ENCODE results near the gene DAP.

DAP gene

DNA sequence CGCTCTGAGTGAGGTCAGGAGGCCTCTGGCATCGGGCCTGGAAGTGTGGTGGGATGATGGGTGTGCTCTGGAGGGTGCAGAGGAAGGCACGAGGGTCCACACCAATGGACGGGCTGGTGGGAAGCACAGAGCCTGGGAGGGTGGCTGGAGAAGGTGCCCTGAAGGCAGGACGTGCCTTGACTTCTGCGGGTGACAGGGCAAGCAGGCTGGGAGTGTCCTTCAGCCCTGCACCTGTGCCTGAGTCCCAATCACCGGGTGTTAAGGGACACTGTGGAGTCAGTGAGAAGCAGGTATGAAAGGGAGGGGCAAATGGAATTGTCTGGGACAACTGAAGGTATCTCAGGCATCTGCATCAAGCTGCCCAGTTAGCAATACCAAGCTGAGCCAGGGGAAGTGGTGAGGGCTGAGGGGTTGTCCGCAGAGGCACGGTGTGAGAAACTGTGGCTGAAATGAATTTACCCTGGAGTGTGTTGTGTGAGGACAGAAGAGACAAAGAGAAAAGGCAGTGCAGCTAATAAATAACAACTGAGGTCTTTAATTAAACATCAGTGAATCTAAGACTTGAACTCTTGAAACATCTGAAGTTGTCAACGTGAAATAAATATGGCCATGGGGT, 50.4 kb downstream of the DAP start:
- Histone ChIP-seq H3K27ac (ENCODE audit: low read length) (no peak overlapping the region), H3K36me3 (ENCODE audit: insufficient read depth, low read length) (peaks cover 46% of the 10 kb centered on the region), H3K79me2 (ENCODE audit: insufficient read depth, low read length) (peaks cover 30% of the 10 kb centered on the region), H3K9me3 (ENCODE audit: insufficient read depth, low read length, severe bottlenecking) (no peaks in the 10 kb centered on the region), H3K4me3 (ENCODE audit: low read depth in 1 of 2, low read length in 2 of 2) (no peak overlapping the region), H3K27me3 (ENCODE audit: insufficient read depth, low read length, poor library complexity) (no peaks in the 10 kb centered on the region), H3K9ac (ENCODE audit: low read depth, low read length) (no peak overlapping the region), H4K20me1 (ENCODE audit: insufficient read depth, low read length) (peaks cover 33% of the 10 kb centered on the region), H2AFZ (ENCODE audit: low read depth, low read length) (no peak overlapping the region), H3K4me1 (ENCODE audit: insufficient read depth, low read length) (no peaks in the 10 kb centered on the region), H3K4me2 (ENCODE audit: insufficient read depth, low read length) (no peak overlapping the region)
- no peak for DNase-seq
- no peak for ATAC-seq (ENCODE audit: insufficient read depth, low read depth)
- no peak for TF ChIP-seq EZH2 (IDR thresholded peaks at IDR 0.05; ENCODE audit: borderline replicate concordance, low read depth, low read length, severe bottlenecking)
- no peak for TF ChIP-seq CTCF (IDR thresholded peaks at IDR 0.05; ENCODE audit: borderline replicate concordance, extremely low read depth, low read length, poor library complexity, severe bottlenecking)

DNA sequence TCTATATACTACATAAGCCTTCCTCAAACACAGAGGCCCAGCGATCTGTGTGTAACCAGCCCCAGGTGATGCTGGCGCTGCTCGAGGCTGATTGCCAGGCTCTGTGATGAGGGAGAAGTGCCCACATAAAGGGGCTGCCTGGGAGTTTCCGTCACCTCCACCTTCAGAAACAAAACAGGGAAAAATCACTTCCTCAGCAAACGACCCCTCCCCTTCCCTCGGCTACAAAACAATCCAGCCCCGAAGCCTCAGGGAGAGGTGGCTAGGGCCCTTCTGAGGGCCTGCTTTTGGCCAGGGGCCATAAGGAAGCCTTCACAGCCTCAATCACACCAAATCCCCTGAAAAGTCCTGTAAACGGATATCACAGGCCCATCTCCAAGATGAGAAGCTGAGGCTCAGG, 51.1 kb downstream of the DAP start:
- DNase-seq (no peak), ATAC-seq (ENCODE audit: insufficient read depth, low read depth) (no peak)
- Histone ChIP-seq H3K9me3 (ENCODE audit: insufficient read depth, low read length, severe bottlenecking) (no peaks in the 10 kb centered on the region), H3K4me3 (ENCODE audit: low read depth in 1 of 2, low read length in 2 of 2) (no peak overlapping the region), H3K9ac (ENCODE audit: low read depth, low read length) (no peak overlapping the region), H3K4me1 (ENCODE audit: insufficient read depth, low read length) (no peaks in the 10 kb centered on the region), H2AFZ (ENCODE audit: low read depth, low read length) (no peak overlapping the region), H3K36me3 (ENCODE audit: insufficient read depth, low read length) (peaks cover 43% of the 10 kb centered on the region), H3K4me2 (ENCODE audit: insufficient read depth, low read length) (no peak overlapping the region), H3K27ac (ENCODE audit: low read length) (no peak overlapping the region), H3K27me3 (ENCODE audit: insufficient read depth, low read length, poor library complexity) (no peaks in the 10 kb centered on the region), H4K20me1 (ENCODE audit: insufficient read depth, low read length) (peaks cover 37% of the 10 kb centered on the region), H3K79me2 (ENCODE audit: insufficient read depth, low read length) (peaks cover 34% of the 10 kb centered on the region)
- TF ChIP-seq CTCF (IDR thresholded peaks at IDR 0.05; ENCODE audit: borderline replicate concordance, extremely low read depth, low read length, poor library complexity, severe bottlenecking) (no peak), EZH2 (IDR thresholded peaks at IDR 0.05; ENCODE audit: borderline replicate concordance, low read depth, low read length, severe bottlenecking) (no peak)

DNA sequence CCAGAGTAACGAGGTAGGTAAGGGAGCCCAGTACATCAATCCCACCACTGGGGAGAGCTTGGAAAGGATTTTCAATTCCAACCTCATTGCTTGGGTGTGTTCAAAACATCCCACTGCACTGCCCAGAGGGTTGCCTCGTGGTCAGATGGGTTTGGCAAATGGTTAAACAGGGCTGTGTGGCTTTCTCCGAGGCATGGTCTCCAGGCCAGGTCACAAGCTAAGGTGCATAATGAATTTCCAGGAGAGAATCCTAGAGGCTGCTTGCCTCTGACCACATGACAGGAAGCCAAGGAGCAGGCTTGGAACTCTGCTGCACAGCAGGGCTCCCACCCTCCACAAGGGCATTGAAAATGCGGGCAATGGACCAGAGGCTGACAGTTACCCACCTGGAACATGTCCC, 51.6 kb downstream of the DAP start:
- peaks cover 38% of the 10 kb centered on the region for H3K36me3 ChIP-seq (ENCODE audit: insufficient read depth, low read length)
- no peaks in the 10 kb centered on the region for H3K4me1 ChIP-seq (ENCODE audit: insufficient read depth, low read length)
- peaks cover 42% of the 10 kb centered on the region for H4K20me1 ChIP-seq (ENCODE audit: insufficient read depth, low read length)
- ATAC-seq (ENCODE audit: insufficient read depth, low read depth) (no peak), DNase-seq (no peak)
- H3K9ac ChIP-seq (ENCODE audit: low read depth, low read length), result no peak overlapping the region
- no peaks in the 10 kb centered on the region for H3K9me3 ChIP-seq (ENCODE audit: insufficient read depth, low read length, severe bottlenecking)
- H3K79me2 ChIP-seq (ENCODE audit: insufficient read depth, low read length), result peaks cover 34% of the 10 kb centered on the region
- TF ChIP-seq CTCF (IDR thresholded peaks at IDR 0.05; ENCODE audit: borderline replicate concordance, extremely low read depth, low read length, poor library complexity, severe bottlenecking), result no peak
- no peak for TF ChIP-seq EZH2 (IDR thresholded peaks at IDR 0.05; ENCODE audit: borderline replicate concordance, low read depth, low read length, severe bottlenecking)
- H3K27me3 ChIP-seq (ENCODE audit: insufficient read depth, low read length, poor library complexity), result no peaks in the 10 kb centered on the region
- no peak overlapping the region for H2AFZ ChIP-seq (ENCODE audit: low read depth, low read length)
- H3K27ac ChIP-seq (ENCODE audit: low read length), result no peak overlapping the region
- no peak overlapping the region for H3K4me3 ChIP-seq (ENCODE audit: low read depth in 1 of 2, low read length in 2 of 2)
- H3K4me2 ChIP-seq (ENCODE audit: insufficient read depth, low read length), result no peak overlapping the region
